MCF 10A (cell line): ENCODE measurements around the gene YARS1. TPM values are rescaled to one million over a fixed set of nuclear protein-coding genes. Genes with fewer than 3 reads are reported as not detected.

Experiments used
- BruUV-seq: library from RNA; stranded (reverse); fragments of 400-500 nt; replicated peaks from 2 replicates; lab custom pipeline; 2021; lab: Mats Ljungman, UMichigan
- CTCF ChIA-PET: fragments of 300-600 bp; sonication (Branson Sonifier 250); formaldehyde crosslinking; extraction: SDS; loops from one replicate; lab custom pipeline; 2021; ENCODE audit warnings: antibody characterized with exemption, inconsistent platforms; lab: Yijun Ruan, JAX
- POLR2A ChIA-PET: fragments of 300-600, 350-650 bp; sonication (Branson Sonifier 250); formaldehyde crosslinking; extraction: SDS; loops from one replicate; lab custom pipeline; 2020; ENCODE audit warnings: antibody characterized with exemption, inconsistent platforms; lab: Yijun Ruan, JAX
- DNase-seq: peaks from one replicate; pipeline ENCODE4 v3.0.0-alpha.2; 2018; ENCODE audit not compliant: unreplicated experiment
- H3K27ac Mint-ChIP-seq: one replicate; pipeline ENCODE4 v1.8.0; 2022; ENCODE audit warnings: mild to moderate bottlenecking, low read depth, mixed read lengths; ENCODE audit not compliant: unreplicated experiment
- H3K27me3 Mint-ChIP-seq: one replicate; pipeline ENCODE4 v1.8.0; 2022; ENCODE audit warnings: mixed read lengths; ENCODE audit not compliant: insufficient read depth, unreplicated experiment
- H3K36me3 Mint-ChIP-seq: one replicate; pipeline ENCODE4 v1.8.0; 2022; ENCODE audit warnings: mild to moderate bottlenecking, moderate library complexity, mixed read lengths; ENCODE audit not compliant: insufficient read depth, unreplicated experiment
- H3K4me1 Mint-ChIP-seq: one replicate; pipeline ENCODE4 v1.8.0; 2022; ENCODE audit warnings: mixed read lengths; ENCODE audit not compliant: insufficient read depth, unreplicated experiment
- H3K4me3 Mint-ChIP-seq: one replicate; pipeline ENCODE4 v1.8.0; 2022; ENCODE audit warnings: mild to moderate bottlenecking, moderate library complexity, mixed read lengths; ENCODE audit not compliant: unreplicated experiment
- H3K9me3 Mint-ChIP-seq: one replicate; pipeline ENCODE4 v1.8.0; 2022; ENCODE audit warnings: mixed read lengths; ENCODE audit not compliant: unreplicated experiment
- intact Hi-C: fragments of 100-400 bp; cut with micrococcal nuclease; formaldehyde crosslinking; loops from 2 replicates; pipeline ENCODE4 v1.14.1; 2022
- total RNA-seq: library from RNA; stranded (reverse); gene quantifications from 2 replicates; pipeline ENCODE4 v1.2.3, GENCODE V29; 2022
- TF ChIP-seq, protein P1 (sequence below): fragments of 200-600 bp; IDR thresholded peaks from one replicate; pipeline ENCODE4 v1.8.0; 2022; ENCODE audit warnings: antibody characterized with exemption, mild to moderate bottlenecking; ENCODE audit not compliant: unreplicated experiment

YARS1 gene
- total RNA-seq, 1 experiment from 2014 or later = 372 TPM

- Mint-ChIP-seq H3K4me1 (peaks cover 52% of the 10 kb centered on the region), H3K27me3 (no peaks in the 10 kb centered on the region)
Measured at GRCh38 chr1:32764826-32765569, 52.2 kb downstream of the YARS1 start.

DNA sequence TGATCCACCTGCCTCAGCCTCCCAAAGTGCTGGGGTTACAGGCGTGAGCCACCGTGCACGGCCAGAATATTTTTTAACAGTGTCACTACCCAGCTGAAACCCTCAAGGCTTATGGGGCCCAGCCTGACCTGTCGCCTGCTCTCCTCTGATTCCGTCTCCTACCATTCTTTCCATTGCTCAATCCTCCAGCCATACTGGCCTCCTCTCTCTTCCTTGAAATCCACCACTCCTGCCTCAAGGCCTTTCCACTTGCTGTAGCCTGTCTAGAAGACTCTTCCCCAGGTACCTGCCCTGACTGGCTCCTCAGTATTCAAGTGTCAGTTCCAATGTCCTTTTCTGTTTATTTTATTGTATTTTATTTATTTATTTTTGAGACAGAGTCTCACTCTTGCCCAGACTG is 53.9 kb downstream of the YARS1 start:
- H3K36me3 Mint-ChIP-seq = peaks cover 33% of the 10 kb centered on the region
- peak; percentile 39 for DNase-seq
- H3K27me3 Mint-ChIP-seq = no peaks in the 10 kb centered on the region
- H3K27ac Mint-ChIP-seq = peak overlapping the region; percentile 97
- peak overlapping the region; percentile 48 for H3K4me3 Mint-ChIP-seq
- TF ChIP-seq, protein P1, sequence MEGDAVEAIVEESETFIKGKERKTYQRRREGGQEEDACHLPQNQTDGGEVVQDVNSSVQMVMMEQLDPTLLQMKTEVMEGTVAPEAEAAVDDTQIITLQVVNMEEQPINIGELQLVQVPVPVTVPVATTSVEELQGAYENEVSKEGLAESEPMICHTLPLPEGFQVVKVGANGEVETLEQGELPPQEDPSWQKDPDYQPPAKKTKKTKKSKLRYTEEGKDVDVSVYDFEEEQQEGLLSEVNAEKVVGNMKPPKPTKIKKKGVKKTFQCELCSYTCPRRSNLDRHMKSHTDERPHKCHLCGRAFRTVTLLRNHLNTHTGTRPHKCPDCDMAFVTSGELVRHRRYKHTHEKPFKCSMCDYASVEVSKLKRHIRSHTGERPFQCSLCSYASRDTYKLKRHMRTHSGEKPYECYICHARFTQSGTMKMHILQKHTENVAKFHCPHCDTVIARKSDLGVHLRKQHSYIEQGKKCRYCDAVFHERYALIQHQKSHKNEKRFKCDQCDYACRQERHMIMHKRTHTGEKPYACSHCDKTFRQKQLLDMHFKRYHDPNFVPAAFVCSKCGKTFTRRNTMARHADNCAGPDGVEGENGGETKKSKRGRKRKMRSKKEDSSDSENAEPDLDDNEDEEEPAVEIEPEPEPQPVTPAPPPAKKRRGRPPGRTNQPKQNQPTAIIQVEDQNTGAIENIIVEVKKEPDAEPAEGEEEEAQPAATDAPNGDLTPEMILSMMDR = no peak
- H3K4me1 Mint-ChIP-seq = peaks cover 62% of the 10 kb centered on the region
- intact Hi-C loops = loop anchor here (5.0 kb wide), 1 partner anchor 36 kb away; no protein-coding TSS in a partner anchor
- no TSS peak for BruUV-seq
- ChIA-PET CTCF (interaction anchor here (1.1 to 4.7 kb wide), 3 partner anchors 10 to 50 kb away, joined by 3 to 51 read pairs (median 48); no protein-coding TSS in a partner anchor), POLR2A (interaction anchor here (1.1 to 9.8 kb wide), 3 partner anchors 9 to 47 kb away, joined by 3 to 70 read pairs (median 3); no protein-coding TSS in a partner anchor)
- no peaks in the 10 kb centered on the region for H3K9me3 Mint-ChIP-seq

More at GRCh38 chr1:32764826-32765569, 52.2 kb downstream of the YARS1 start:
- ChIA-PET CTCF (interaction anchor here (1.0 to 4.7 kb wide), 5 partner anchors 8 to 59 kb away, joined by 4 to 51 read pairs (median 5); no protein-coding TSS in a partner anchor), POLR2A (no interaction called here)
- Mint-ChIP-seq H3K9me3 (no peaks in the 10 kb centered on the region), H3K4me3 (no peak overlapping the region), H3K27ac (no peak overlapping the region), H3K36me3 (peaks cover 42% of the 10 kb centered on the region)
- TF ChIP-seq, protein P1 = no peak
- BruUV-seq = no TSS peak
- intact Hi-C loops = loop anchor here (5.0 kb wide), 1 partner anchor 38 kb away; no protein-coding TSS in a partner anchor
- no peak for DNase-seq

DNA sequence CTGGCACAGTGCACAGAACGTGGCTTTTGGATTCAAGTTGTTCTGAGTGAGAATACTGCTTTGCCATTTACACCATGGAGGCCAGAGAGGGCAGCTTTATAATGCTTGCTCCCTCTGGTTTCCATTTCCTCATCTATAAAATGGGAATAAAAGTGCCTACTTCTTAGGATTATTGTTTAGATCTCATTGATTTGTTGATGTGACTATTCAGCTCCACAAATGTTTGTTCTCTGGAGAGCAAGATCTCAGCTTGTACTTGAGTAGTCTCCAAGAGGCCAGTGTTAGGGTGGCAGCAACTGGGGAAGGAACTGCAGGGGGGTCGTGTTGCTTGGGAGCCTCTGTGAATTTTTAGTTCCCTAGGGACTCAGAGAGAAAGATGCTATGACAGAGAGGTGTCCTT is 55.2 kb downstream of the YARS1 start:
- DNase-seq = no peak
- TF ChIP-seq, protein P1 = no peak
- H3K4me3 Mint-ChIP-seq = peak overlapping the region; percentile 72
- peaks cover 54% of the 10 kb centered on the region for H3K4me1 Mint-ChIP-seq
- ChIA-PET POLR2A (interaction anchor here (0.8 to 9.8 kb wide), 19 partner anchors 7 to 111 kb away, joined by 3 to 70 read pairs (median 5); partner anchors contain the start of genes RBBP4, S100PBP and YARS1), CTCF (interaction anchor here (0.6 to 4.7 kb wide), 7 partner anchors 11 to 53 kb away, joined by 3 to 51 read pairs (median 3); no protein-coding TSS in a partner anchor)
- H3K27me3 Mint-ChIP-seq = no peaks in the 10 kb centered on the region
- H3K9me3 Mint-ChIP-seq = no peaks in the 10 kb centered on the region
- peak overlapping the region; percentile 97 for H3K27ac Mint-ChIP-seq
- no TSS peak for BruUV-seq
- peaks cover 29% of the 10 kb centered on the region for H3K36me3 Mint-ChIP-seq
- intact Hi-C loops = loop anchor here (5.0 kb wide), 1 partner anchor 35 kb away; no protein-coding TSS in a partner anchor
